GM12891 (cell line): ENCODE results near the gene EFEMP1.

Experiments used
- POLR2A ChIP-seq: IDR thresholded peaks from 2 replicates; pipeline ENCODE4 v1.6.1; 2011; ENCODE audit warnings: low read depth, low read length, control low read depth
- POLR2AphosphoS5 ChIP-seq: IDR thresholded peaks from 2 replicates; pipeline ENCODE4 v1.6.1; 2011; ENCODE audit warnings: low read depth, low read length, control low read depth

GRCh38 chr2:55957142-55957541 is 33.6 kb upstream of the EFEMP1 start:
- TF ChIP-seq POLR2A: no peak
- TF ChIP-seq POLR2AphosphoS5: no peak
